Esophagus muscularis mucosa (tissue), 4 donors: ENCODE results near the gene OTOGL. TPM values are rescaled to one million over a fixed set of nuclear protein-coding genes. Genes with fewer than 3 reads are reported as not detected.

Experiments used
- DNase-seq: peaks from one replicate; pipeline ENCODE4 v3.0.0-alpha.2; 2017; ENCODE audit errors: extremely low spot score
- H3K27ac ChIP-seq, 4 donors: fragments of 200-600 bp; sonication (generic); replicated peaks in 1 of 4; 1 replicate in 3 of 4; 2 replicates in 1 of 4; pipeline ENCODE4 v1.5.1; 2016 to 2019; ENCODE audit warnings: mild to moderate bottlenecking in 1 of 4
- H3K27me3 ChIP-seq, 4 donors: fragments of 200-600 bp; sonication (generic); one replicate each; pipeline versions ENCODE4 v1.5.1 to v1.6.0; 2016 to 2019
- H3K36me3 ChIP-seq, 4 donors: fragments of 200-600 bp; sonication (generic); one replicate each; pipeline ENCODE4 v1.5.1; 2016 to 2019
- H3K4me1 ChIP-seq, 4 donors: fragments of 200-600 bp; sonication (generic); one replicate each; pipeline ENCODE4 v1.5.1; 2016 to 2019
- H3K4me3 ChIP-seq, 4 donors: fragments of 200-600 bp; sonication (generic); 1 replicate in 2 of 4; 2 replicates in 2 of 4; pipeline ENCODE4 v1.5.1; 2016 to 2019; ENCODE audit warnings: mild to moderate bottlenecking in 4 of 4, moderate library complexity in 1 of 4
- H3K9me3 ChIP-seq, 4 donors: fragments of 200-600 bp; sonication (generic); 1 replicate in 3 of 4; 2 replicates in 1 of 4; pipeline ENCODE4 v1.5.1; 2016 to 2019
- EP300 ChIP-seq: sonication (generic); formaldehyde crosslinking; IDR thresholded peaks from one replicate; pipeline ENCODE4 v1.6.1; 2017; ENCODE audit warnings: antibody characterized with exemption
- POLR2A ChIP-seq: fragments of 450-650 bp; IDR thresholded peaks from one replicate; pipeline ENCODE4 v1.6.1; 2017; ENCODE audit warnings: antibody characterized with exemption, moderate library complexity, mild to moderate bottlenecking, low read depth
- POLR2AphosphoS5 ChIP-seq, 2 donors: sonication (generic); formaldehyde crosslinking; IDR thresholded peaks; one replicate each; pipeline ENCODE4 v1.6.1; 2017; ENCODE audit warnings: antibody characterized with exemption in 2 of 2
- WGBS: methylation state at CpG from one replicate; pipeline ENCODE4 v1.1.5; 2018; 5-methylcytosine and 5-hydroxymethylcytosine counted together
- intact Hi-C: fragments of 100-400 bp; cut with DNase I; formaldehyde crosslinking; loops from one replicate; pipeline ENCODE4 v1.15.1; 2023
- total RNA-seq, 4 donors: library from RNA; depleted of rRNA; stranded (reverse); fragments of >200 nt; gene quantifications; one replicate each; pipeline versions ENCODE4 v1.1.0 to v1.2.1, GENCODE V29; 2016
- TF ChIP-seq, protein P1 (sequence below), 3 experiments: fragments of 200-600 bp in 2 of 3; fragments of 450-650 bp in 1 of 3; sonication (generic) in 2 of 3; IDR thresholded peaks; one replicate each; pipeline ENCODE4 v1.5.1; 2017 to 2019; ENCODE audit warnings: antibody characterized with exemption in 3 of 3, mild to moderate bottlenecking in 2 of 3, moderate library complexity in 1 of 3

The OTOGL gene
- total RNA-seq, 4 donors from 2014 or later = 0.83 to 2.0 (median 1.6) TPM

DNA sequence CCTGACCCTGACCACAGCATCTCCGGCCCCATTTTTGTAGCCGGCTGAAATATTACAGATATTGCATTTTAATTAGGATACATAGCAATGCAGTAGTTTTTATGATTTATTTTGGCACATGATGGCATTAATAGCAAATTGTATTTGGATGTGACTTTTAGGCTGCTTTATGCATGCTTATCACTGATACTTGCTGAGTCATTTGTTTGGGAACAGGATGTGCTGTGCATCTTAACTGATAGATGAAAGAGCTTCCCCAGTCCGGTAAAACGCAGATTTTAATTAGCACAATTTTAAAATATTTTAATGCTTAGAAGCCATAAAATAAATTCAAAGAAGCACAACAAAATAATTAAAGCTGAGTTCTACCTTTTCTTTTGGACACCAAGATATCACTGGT is 90.7 kb downstream of the OTOGL start:
- 82% methylated on average over 4 of the region's 4 CpGs for WGBS
- TF ChIP-seq, protein P1, sequence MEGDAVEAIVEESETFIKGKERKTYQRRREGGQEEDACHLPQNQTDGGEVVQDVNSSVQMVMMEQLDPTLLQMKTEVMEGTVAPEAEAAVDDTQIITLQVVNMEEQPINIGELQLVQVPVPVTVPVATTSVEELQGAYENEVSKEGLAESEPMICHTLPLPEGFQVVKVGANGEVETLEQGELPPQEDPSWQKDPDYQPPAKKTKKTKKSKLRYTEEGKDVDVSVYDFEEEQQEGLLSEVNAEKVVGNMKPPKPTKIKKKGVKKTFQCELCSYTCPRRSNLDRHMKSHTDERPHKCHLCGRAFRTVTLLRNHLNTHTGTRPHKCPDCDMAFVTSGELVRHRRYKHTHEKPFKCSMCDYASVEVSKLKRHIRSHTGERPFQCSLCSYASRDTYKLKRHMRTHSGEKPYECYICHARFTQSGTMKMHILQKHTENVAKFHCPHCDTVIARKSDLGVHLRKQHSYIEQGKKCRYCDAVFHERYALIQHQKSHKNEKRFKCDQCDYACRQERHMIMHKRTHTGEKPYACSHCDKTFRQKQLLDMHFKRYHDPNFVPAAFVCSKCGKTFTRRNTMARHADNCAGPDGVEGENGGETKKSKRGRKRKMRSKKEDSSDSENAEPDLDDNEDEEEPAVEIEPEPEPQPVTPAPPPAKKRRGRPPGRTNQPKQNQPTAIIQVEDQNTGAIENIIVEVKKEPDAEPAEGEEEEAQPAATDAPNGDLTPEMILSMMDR (IDR thresholded peaks at IDR 0.05) = no peak
- TF ChIP-seq POLR2AphosphoS5 (IDR thresholded peaks at IDR 0.05) = no peak
- TF ChIP-seq EP300 = no peak
- no peak for TF ChIP-seq POLR2A
- peak overlapping the region in 1 of 4 donors; percentile 1 for H3K27ac ChIP-seq

GRCh38 chr12:80192087-80192486 is 92.8 kb downstream of the OTOGL start:
- peaks cover 11 to 40% (median 29%) of the 10 kb centered on the region in 4 donors for H3K4me1 ChIP-seq
- H3K36me3 ChIP-seq = no peaks in the 10 kb centered on the region
- no peak overlapping the region for H3K4me3 ChIP-seq
- no peak for DNase-seq
- no peaks in the 10 kb centered on the region for H3K27me3 ChIP-seq
- intact Hi-C loops = loop anchor here (10.0 kb wide), 1 partner anchor 777 kb away; no protein-coding TSS in a partner anchor
- no peak overlapping the region for H3K27ac ChIP-seq
- TF ChIP-seq POLR2A = no peak
- TF ChIP-seq, protein P1 (IDR thresholded peaks at IDR 0.05) = no peak
- 85% methylated on average over 3 of the region's 3 CpGs for WGBS
- H3K9me3 ChIP-seq = no peaks in the 10 kb centered on the region

More for the DNA sequence above, 90.7 kb downstream of the OTOGL start:
- H3K4me3 ChIP-seq = no peak overlapping the region
- no peak for DNase-seq
- H3K36me3 ChIP-seq = no peaks in the 10 kb centered on the region
- no peaks in the 10 kb centered on the region for H3K27me3 ChIP-seq
- peaks cover 13 to 50% (median 39%) of the 10 kb centered on the region in 4 donors for H3K4me1 ChIP-seq
- intact Hi-C loops = loop anchor here (10.0 kb wide), 1 partner anchor 775 kb away; no protein-coding TSS in a partner anchor
- no peaks in the 10 kb centered on the region for H3K9me3 ChIP-seq

- no peaks in the 10 kb centered on the region for H3K27me3 ChIP-seq
- no peaks in the 10 kb centered on the region for H3K9me3 ChIP-seq
- no peaks in the 10 kb centered on the region for H3K36me3 ChIP-seq
- H3K4me3 ChIP-seq = no peak overlapping the region
- no peak for DNase-seq
- intact Hi-C loops = loop anchor here (2.0 to 10.0 kb wide), 2 partner anchors 77 to 779 kb away; no protein-coding TSS in a partner anchor
- H3K4me1 ChIP-seq = peaks cover 0 to 22% (median 13%) of the 10 kb centered on the region in 4 donors
- H3K27ac ChIP-seq = no peak overlapping the region
- WGBS = 60% methylated on average over 4 of the region's 4 CpGs
- no peak for TF ChIP-seq EP300
- TF ChIP-seq, protein P1 (IDR thresholded peaks at IDR 0.05) = no peak
- no peak for TF ChIP-seq POLR2AphosphoS5 (IDR thresholded peaks at IDR 0.05)
- TF ChIP-seq POLR2A = no peak
Observed at GRCh38 chr12:80193865-80194264, 94.5 kb downstream of the OTOGL start.

DNA sequence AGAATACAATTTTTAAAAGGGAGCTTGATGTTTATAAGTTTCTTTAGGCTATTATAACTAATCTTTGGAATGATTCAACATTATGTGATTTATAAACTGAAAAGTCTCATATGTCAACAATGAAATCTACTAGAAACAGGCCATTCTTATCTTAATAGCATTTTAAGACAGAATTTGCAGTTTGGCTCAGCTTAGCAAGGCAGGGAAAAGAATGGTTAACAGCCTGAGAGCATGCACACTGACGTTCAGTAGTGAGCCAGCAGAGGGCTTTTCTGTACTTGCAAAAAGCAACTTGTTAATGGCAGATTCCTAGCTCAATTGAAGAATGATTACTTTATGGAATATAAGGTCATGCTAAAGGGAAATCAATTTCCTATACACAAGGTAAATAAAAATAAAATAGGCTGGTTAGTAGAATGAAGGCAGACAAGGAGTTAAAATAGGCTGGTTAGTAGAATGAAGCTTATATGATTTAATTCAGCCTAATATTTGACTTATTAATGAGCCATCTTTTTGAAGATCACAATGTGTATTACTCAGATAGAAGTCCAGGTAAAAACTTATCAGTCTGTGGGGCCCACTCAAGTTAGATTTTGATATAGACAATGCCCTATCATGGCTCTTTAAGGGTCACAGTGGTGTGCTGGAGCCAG is 95.9 kb downstream of the OTOGL start:
- H3K27me3 ChIP-seq = no peaks in the 10 kb centered on the region
- TF ChIP-seq, protein P1 (IDR thresholded peaks at IDR 0.05) = peak; percentile 51 to 68 (median 60)
- no peak for TF ChIP-seq POLR2A
- H3K9me3 ChIP-seq = no peaks in the 10 kb centered on the region
- DNase-seq = no peak
- no peak overlapping the region for H3K4me3 ChIP-seq
- H3K4me1 ChIP-seq = peaks cover 0 to 14% (median 6%) of the 10 kb centered on the region in 4 donors
- 0% methylated on average over 1 of the region's 1 CpG for WGBS
- intact Hi-C loops = loop anchor here (2.0 to 10.0 kb wide), 2 partner anchors 76 to 780 kb away; no protein-coding TSS in a partner anchor
- no peak overlapping the region for H3K27ac ChIP-seq
- H3K36me3 ChIP-seq = no peaks in the 10 kb centered on the region

- Histone ChIP-seq H3K9me3 (no peaks in the 10 kb centered on the region), H3K4me3 (no peak overlapping the region), H3K27me3 (no peaks in the 10 kb centered on the region), H3K27ac (no peak overlapping the region), H3K36me3 (no peaks in the 10 kb centered on the region), H3K4me1 (peaks cover 0 to 13% (median 6%) of the 10 kb centered on the region in 4 donors)
- WGBS = 91% methylated on average over 2 of the region's 2 CpGs
- no peak for DNase-seq
- no peak for TF ChIP-seq EP300
- TF ChIP-seq, protein P1 (IDR thresholded peaks at IDR 0.05) = no peak
- TF ChIP-seq POLR2AphosphoS5 (IDR thresholded peaks at IDR 0.05) = no peak
- TF ChIP-seq POLR2A = no peak
- intact Hi-C loops = loop anchor here (2.0 to 10.0 kb wide), 2 partner anchors 75 to 781 kb away; no protein-coding TSS in a partner anchor
Observed at GRCh38 chr12:80195737-80196136, 96.4 kb downstream of the OTOGL start.
